Right lobe of liver (tissue), 6 donors: ENCODE results near the gene NDUFB11. TPM values are rescaled to one million over a fixed set of nuclear protein-coding genes. Genes with fewer than 3 reads are reported as not detected.

Source experiments
- ATAC-seq, 4 donors: fragments of 200-7000 bp; cut with Tn5 transposase; one replicate each; pipeline ENCODE4 v1.9.1; 2020; ENCODE audit warnings: mild to moderate bottlenecking in 4 of 4, moderate library complexity in 4 of 4
- DNase-seq, 3 donors: peaks; one replicate each; pipeline ENCODE4 v3.0.0-alpha.2; 2020
- H3K27ac ChIP-seq, 3 donors: fragments of 200-600 bp; one replicate each; pipeline ENCODE4 v1.8.0; 2022
- H3K27me3 ChIP-seq, 2 donors: fragments of 200-600 bp; one replicate each; pipeline ENCODE4 v1.8.0; 2022
- H3K36me3 ChIP-seq, 4 donors: fragments of 200-600 bp; sonication (generic) in 1 of 4; one replicate each; pipeline versions ENCODE4 v1.5.1 to v1.8.0; 2017 to 2022; ENCODE audit warnings: control low read depth in 1 of 4
- H3K4me1 ChIP-seq, 4 donors: fragments of 200-600 bp; sonication (generic) in 1 of 4; one replicate each; pipeline versions ENCODE4 v1.5.1 to v1.8.0; 2017 to 2022; ENCODE audit warnings: control low read depth in 1 of 4
- H3K4me3 ChIP-seq, 3 donors: fragments of 200-600 bp; one replicate each; pipeline ENCODE4 v1.8.0; 2022
- H3K9me3 ChIP-seq, 4 donors: fragments of 200-600 bp; sonication (generic) in 1 of 4; one replicate each; pipeline versions ENCODE4 v1.5.1 to v1.8.0; 2017 to 2022; ENCODE audit warnings: control low read depth in 1 of 4
- POLR2A ChIP-seq: fragments of 450-650 bp; IDR thresholded peaks from one replicate; pipeline ENCODE4 v1.6.1; 2017; ENCODE audit warnings: antibody characterized with exemption, mild to moderate bottlenecking
- WGBS: methylation state at CpG from one replicate; pipeline ENCODE4 v1.1.6; 2018; ENCODE audit warnings: low coverage, low lambda C conversion rate; ENCODE audit not compliant: insufficient coverage; ENCODE audit errors: missing lambda C conversion rate; 5-methylcytosine and 5-hydroxymethylcytosine counted together
- intact Hi-C, 2 donors: fragments of 100-400 bp; cut with DNase I; formaldehyde crosslinking; loops; one replicate each; pipeline versions ENCODE4 v1.11.2 to v1.14.1; 2022
- total RNA-seq, 6 experiments: library from RNA; depleted of rRNA in 2 of 6; stranded (reverse); fragments of >200 nt in 2 of 6; fragmentation: NEBNext Ultra II Directional in 3 of 6; extraction: Animal tissue kit (Norgen Biotek cat#: 25700) in 3 of 6; gene quantifications; one replicate each; pipeline versions ENCODE4 v1.1.0 to v1.2.4, GENCODE V29; 2016 to 2023
- TF ChIP-seq, protein P1 (sequence below), 4 donors: fragments of 200-600 bp in 3 of 4; fragments of 450-650 bp in 1 of 4; IDR thresholded peaks; one replicate each; pipeline versions ENCODE4 v1.5.1 to v1.8.0; 2016 to 2022; ENCODE audit warnings: antibody characterized with exemption in 4 of 4, mild to moderate bottlenecking in 2 of 4
- donor health status: DM: no; HTN: yes; CAD: no.
- donor health status: DM: no; HTN: no; CAD: no.
- donor health status: DM: no; HTN: no; CAD: no.
- donor health status: DM: no; HTN: yes; CAD: no.
- donor health status: DM: no; HTN: yes; CAD: no.

Gene NDUFB11
- total RNA-seq, 6 experiments from 2014 or later: 37.8 to 64.0 (median 50.7) TPM

DNA sequence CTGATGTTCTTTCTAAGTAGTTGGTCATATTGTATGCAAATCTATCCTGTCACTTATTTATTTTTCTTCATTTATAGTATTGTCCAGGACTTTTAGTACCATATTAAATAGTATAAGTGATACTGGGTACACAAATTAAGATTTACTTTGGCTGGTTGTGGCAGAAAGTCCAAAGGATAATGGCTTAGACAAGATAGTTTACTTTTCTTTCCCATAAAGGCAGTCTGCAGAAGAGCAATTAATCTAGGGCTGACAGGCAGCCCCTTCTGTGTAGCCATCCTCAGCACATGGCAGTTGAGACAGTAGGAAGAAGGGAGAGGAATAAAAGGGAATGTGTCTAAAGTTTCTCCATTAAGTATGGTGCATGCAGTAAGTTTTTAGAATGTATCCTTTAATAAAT lies 6.9 kb upstream of the NDUFB11 start:
- ATAC-seq (peak; percentile 51 to 71 (median 62)), DNase-seq (no peak)
- peak overlapping the region in 1 of 3 donors; percentile 67 for H3K27ac ChIP-seq
- H3K4me1 ChIP-seq: peaks cover 0 to 16% (median 0%) of the 10 kb centered on the region in 4 donors
- H3K9me3 ChIP-seq: no peaks in the 10 kb centered on the region
- no peak overlapping the region for H3K4me3 ChIP-seq
- TF ChIP-seq, protein P1, sequence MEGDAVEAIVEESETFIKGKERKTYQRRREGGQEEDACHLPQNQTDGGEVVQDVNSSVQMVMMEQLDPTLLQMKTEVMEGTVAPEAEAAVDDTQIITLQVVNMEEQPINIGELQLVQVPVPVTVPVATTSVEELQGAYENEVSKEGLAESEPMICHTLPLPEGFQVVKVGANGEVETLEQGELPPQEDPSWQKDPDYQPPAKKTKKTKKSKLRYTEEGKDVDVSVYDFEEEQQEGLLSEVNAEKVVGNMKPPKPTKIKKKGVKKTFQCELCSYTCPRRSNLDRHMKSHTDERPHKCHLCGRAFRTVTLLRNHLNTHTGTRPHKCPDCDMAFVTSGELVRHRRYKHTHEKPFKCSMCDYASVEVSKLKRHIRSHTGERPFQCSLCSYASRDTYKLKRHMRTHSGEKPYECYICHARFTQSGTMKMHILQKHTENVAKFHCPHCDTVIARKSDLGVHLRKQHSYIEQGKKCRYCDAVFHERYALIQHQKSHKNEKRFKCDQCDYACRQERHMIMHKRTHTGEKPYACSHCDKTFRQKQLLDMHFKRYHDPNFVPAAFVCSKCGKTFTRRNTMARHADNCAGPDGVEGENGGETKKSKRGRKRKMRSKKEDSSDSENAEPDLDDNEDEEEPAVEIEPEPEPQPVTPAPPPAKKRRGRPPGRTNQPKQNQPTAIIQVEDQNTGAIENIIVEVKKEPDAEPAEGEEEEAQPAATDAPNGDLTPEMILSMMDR (IDR thresholded peaks at IDR 0.05): no peak
- no peak for TF ChIP-seq POLR2A
- no peaks in the 10 kb centered on the region for H3K36me3 ChIP-seq
- no peaks in the 10 kb centered on the region for H3K27me3 ChIP-seq
- intact Hi-C loops: no loop called here

DNA sequence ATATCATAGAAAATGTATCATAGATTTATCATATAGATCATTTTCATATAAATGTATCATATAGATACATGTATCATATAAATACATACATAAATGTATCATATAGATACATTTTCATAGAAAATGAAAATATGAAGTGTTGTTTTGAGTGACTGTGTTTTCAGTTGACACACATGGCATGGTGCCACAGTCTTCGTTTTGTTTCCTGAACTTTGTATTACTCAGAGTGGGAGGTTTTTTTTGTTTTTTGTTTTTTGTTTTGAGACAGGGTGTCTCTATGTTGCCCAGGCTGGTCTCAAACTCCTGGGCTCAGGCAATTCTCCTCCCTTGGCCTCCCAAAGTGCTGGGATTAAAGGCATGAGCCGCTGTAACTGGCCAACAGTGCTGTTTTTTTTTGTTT lies 4.4 kb upstream of the NDUFB11 start:
- WGBS: 8% methylated on average over 2 of the region's 2 CpGs
- H3K4me1 ChIP-seq: peaks cover 0 to 16% (median 0%) of the 10 kb centered on the region in 4 donors
- no peaks in the 10 kb centered on the region for H3K9me3 ChIP-seq
- no peaks in the 10 kb centered on the region for H3K27me3 ChIP-seq
- no peaks in the 10 kb centered on the region for H3K36me3 ChIP-seq
- H3K4me3 ChIP-seq: no peak overlapping the region
- intact Hi-C loops: no loop called here
- ATAC-seq: no peak
- no peak for DNase-seq
- TF ChIP-seq POLR2A: no peak
- TF ChIP-seq, protein P1 (IDR thresholded peaks at IDR 0.05): no peak
- H3K27ac ChIP-seq: no peak overlapping the region

DNA sequence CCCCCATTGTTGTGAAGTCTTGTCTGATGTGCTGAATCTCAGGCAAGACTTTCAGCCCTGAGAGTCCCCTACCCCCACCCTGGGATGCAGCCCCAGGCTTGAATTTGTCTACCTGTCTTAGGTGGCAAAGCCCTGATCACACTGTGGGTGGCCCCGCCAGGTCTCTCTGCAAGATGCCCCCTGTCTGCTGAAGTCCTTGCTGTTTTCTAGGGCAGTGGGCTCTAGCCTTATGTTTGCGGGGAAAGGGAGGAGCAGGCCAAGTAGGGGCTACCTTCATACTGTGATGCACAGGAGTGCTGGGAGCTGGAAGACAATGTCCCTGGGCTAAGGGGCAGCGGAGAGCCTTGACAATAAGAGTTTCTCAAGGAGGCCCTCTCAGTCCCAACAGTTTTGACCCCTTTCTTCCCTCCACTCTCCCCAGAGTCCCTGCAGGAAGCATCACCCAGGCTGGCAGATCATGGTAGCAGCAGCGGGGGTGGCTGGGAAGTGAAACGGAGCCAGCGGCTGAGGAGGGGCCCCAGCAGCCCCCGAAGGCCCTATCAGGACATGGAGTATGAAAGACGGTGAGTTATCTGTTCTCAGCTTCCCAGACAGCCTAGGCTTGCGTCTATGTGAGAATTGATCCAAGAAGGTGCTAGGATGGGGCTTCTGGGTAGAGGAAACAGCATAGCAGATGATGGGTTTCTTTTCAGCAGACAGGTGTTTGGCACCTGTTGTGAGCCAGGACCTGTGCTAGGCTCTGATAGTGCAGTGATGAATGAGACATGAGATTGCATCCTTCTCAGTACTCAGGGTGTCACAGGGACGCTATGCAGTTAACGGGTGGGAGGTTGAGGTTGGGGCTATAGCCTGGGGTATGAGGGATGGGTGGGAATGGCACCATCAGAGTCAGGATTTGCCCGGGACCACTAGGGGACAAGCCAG lies 2.7 kb upstream of the NDUFB11 start:
- 65% methylated on average over 5 of the region's 12 CpGs for WGBS
- DNase-seq (no peak), ATAC-seq (no peak)
- TF ChIP-seq POLR2A: no peak
- TF ChIP-seq, protein P1 (IDR thresholded peaks at IDR 0.05): no peak
- no peak overlapping the region for H3K27ac ChIP-seq
- peaks cover 0 to 22% (median 0%) of the 10 kb centered on the region in 4 donors for H3K4me1 ChIP-seq
- no peaks in the 10 kb centered on the region for H3K36me3 ChIP-seq
- intact Hi-C loops: no loop called here
- no peaks in the 10 kb centered on the region for H3K27me3 ChIP-seq
- no peak overlapping the region for H3K4me3 ChIP-seq
- no peaks in the 10 kb centered on the region for H3K9me3 ChIP-seq

DNA sequence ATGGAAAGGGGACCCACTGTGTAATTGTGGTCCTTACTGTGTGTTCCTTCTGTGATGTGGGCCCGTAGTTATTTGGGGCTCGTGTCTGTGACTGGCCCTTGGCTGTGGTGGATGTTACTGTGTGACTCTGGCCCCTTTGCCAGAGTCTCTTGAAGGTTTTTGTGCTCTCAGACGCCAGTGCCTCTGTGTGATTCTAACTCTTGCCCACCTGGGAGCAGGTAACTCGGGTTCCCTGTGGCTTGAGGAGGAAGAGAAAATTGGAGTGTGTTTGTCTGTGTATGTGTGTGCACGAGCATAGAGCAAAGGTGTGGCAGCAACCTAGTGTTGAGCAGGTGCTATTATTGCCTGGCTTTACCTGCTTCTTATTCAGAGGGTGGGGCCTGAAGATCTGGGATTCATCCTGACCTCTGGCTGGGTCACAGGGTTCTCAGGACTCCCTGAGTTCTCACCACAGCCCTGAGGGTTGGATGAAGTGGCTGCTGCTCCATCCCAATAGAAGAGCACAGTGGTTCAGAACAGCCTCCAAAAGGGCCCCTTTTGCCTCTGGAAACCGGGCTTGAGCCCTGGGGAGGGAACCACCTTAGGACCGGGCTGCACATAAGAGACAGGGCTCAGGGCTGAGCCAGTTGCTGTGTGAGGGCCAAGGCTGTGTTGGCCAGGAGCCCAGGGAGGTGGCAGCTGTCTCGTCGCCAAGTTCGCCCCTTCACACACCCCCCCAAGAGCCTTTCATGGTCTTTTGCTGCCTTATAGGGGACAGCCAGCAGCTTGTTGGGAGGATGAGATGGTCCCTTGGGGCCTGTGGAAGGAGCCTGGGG lies 1.8 kb upstream of the NDUFB11 start:
- ATAC-seq (no peak), DNase-seq (no peak)
- intact Hi-C loops: no loop called here

More for the DNA sequence above, 1.8 kb upstream of the NDUFB11 start:
- Histone ChIP-seq H3K4me3 (peak overlapping the region; percentile 54 to 69 (median 68)), H3K27me3 (no peaks in the 10 kb centered on the region), H3K4me1 (peaks cover 0 to 21% (median 0%) of the 10 kb centered on the region in 4 donors), H3K27ac (no peak overlapping the region), H3K36me3 (peaks cover 0 to 2% (median 0%) of the 10 kb centered on the region in 4 donors), H3K9me3 (no peaks in the 10 kb centered on the region)
- TF ChIP-seq, protein P1 (IDR thresholded peaks at IDR 0.05): no peak
- no peak for TF ChIP-seq POLR2A
- WGBS: 7% methylated on average over 3 of the region's 10 CpGs
